A549 (cell line): Measurements from ENCODE around the gene KIF1C. TPM values are rescaled to one million over a fixed set of nuclear protein-coding genes. Genes with fewer than 3 reads are reported as not detected.
A peak's percentile ranks its signal among the peaks of the same experiment; 100 is the strongest.

Experiments
- ATAC-seq, 2 experiments: fragments of 200-7000 bp in 1 of 2; fragments of >200 bp in 1 of 2; cut with Nextera tagmentation in 1 of 2; cut with Tn5 transposase in 1 of 2; 3 replicates each; pipeline versions ENCODE4 v1.8.0 to v1.9.1; 2018 to 2020; ENCODE audit warnings: mild to moderate bottlenecking in 1 of 2, moderate library complexity in 1 of 2
- CTCF ChIA-PET: fragments of 300-600 bp; sonication (Branson Sonifier 250); formaldehyde crosslinking; extraction: SDS; loops from one replicate; lab custom pipeline; 2021; ENCODE audit warnings: antibody characterized with exemption, inconsistent platforms; lab: Yijun Ruan, JAX
- POLR2A ChIA-PET: fragments of 350-600 bp; formaldehyde crosslinking; extraction: SDS; loops from one replicate; lab custom pipeline; 2021; ENCODE audit warnings: antibody characterized with exemption, inconsistent platforms; lab: Yijun Ruan, JAX
- DNase-seq, 2 experiments: peaks; one replicate each; pipeline versions ENCODE4 v3.0.0 to v3.0.0-alpha.2; 2011 to 2016; ENCODE audit warnings: low read depth in 1 of 2, low spot score in 1 of 2
- FAIRE-seq: peaks from 2 replicates; lab custom pipeline; 2011; peaks lifted over from hg19 to GRCh38; lab: Jason Lieb, UNC
- H3K27ac ChIP-seq, 2 experiments: fragments of >200 bp; sonication (Bioruptor Twin); formaldehyde crosslinking; 3 replicates each; pipeline ENCODE4 v1.5.1; 2016 to 2017
- H3K4me1 ChIP-seq: fragments of >200 bp; sonication (Bioruptor Twin); formaldehyde crosslinking; 3 replicates; pipeline ENCODE4 v1.6.1; 2016
- H3K4me2 ChIP-seq: fragments of >200 bp; sonication (Bioruptor Twin); formaldehyde crosslinking; 3 replicates; pipeline ENCODE4 v1.6.1; 2016
- H3K4me3 ChIP-seq: fragments of >200 bp; sonication (Bioruptor Twin); formaldehyde crosslinking; 3 replicates; pipeline ENCODE4 v1.5.1; 2016
- H3K9me3 ChIP-seq: fragments of >200 bp; sonication (Bioruptor Twin); formaldehyde crosslinking; 3 replicates; pipeline ENCODE4 v1.6.1; 2016
- BHLHE40 ChIP-seq: IDR thresholded peaks from 2 replicates; pipeline ENCODE4 v1.6.1; 2012; ENCODE audit warnings: low read depth, low read length, inconsistent platforms
- CBX8 ChIP-seq: fragments of 200-600 bp; sonication (generic); IDR thresholded peaks from 2 replicates; pipeline ENCODE4 v1.6.1; 2016
- CEBPB ChIP-seq, 2 experiments: fragments of >200 bp in 1 of 2; sonication (Bioruptor Twin) in 1 of 2; formaldehyde crosslinking in 1 of 2; IDR thresholded peaks; 2 replicates each; pipeline ENCODE4 v1.6.1; 2012 to 2016
- CHD2 ChIP-seq: fragments of 150-350 bp; IDR thresholded peaks from 2 replicates; pipeline ENCODE4 v1.6.1; 2014; ENCODE audit warnings: low read length; ENCODE audit not compliant: partially characterized antibody
- CHD4 ChIP-seq: fragments of 200-600 bp; sonication (generic); IDR thresholded peaks from 2 replicates; pipeline ENCODE4 v1.6.1; 2016; ENCODE audit warnings: antibody characterized with exemption, mild to moderate bottlenecking, borderline replicate concordance
- EHMT2 ChIP-seq: fragments of 200-600 bp; sonication (generic); IDR thresholded peaks from 2 replicates; pipeline ENCODE4 v1.6.1; 2016; ENCODE audit warnings: antibody characterized with exemption, low read depth, mild to moderate bottlenecking, moderate library complexity
- FOSB ChIP-seq: fragments of 250-450 bp; sonication (Bioruptor Pico); IDR thresholded peaks from 2 replicates; pipeline ENCODE4 v1.5.0; 2020; ENCODE audit warnings: mild to moderate bottlenecking, moderate library complexity
- FOSL2 ChIP-seq, 2 experiments: fragments of 450-650 bp in 1 of 2; fragments of >200 bp in 1 of 2; sonication (Bioruptor Twin) in 1 of 2; formaldehyde crosslinking; IDR thresholded peaks; 2 replicates each; pipeline versions ENCODE4 v1.5.0 to v1.6.1; 2016 to 2020; ENCODE audit warnings: mild to moderate bottlenecking in 1 of 2, moderate library complexity in 1 of 2
- HEYL ChIP-seq: fragments of 250-450 bp; sonication (Bioruptor Pico); IDR thresholded peaks from 2 replicates; pipeline ENCODE4 v1.8.0; 2021; ENCODE audit warnings: mild to moderate bottlenecking, moderate library complexity
- HMGXB4 ChIP-seq: fragments of 250-450 bp; sonication (Bioruptor Pico); IDR thresholded peaks from 2 replicates; pipeline ENCODE4 v1.5.0; 2021; ENCODE audit warnings: mild to moderate bottlenecking, moderate library complexity, borderline replicate concordance
- HOXB5 ChIP-seq: fragments of 250-450 bp; sonication (Bioruptor Pico); IDR thresholded peaks from 2 replicates; pipeline ENCODE4 v1.5.0; 2020; ENCODE audit warnings: mild to moderate bottlenecking, moderate library complexity
- JUN ChIP-seq, 2 experiments: fragments of >200 bp; sonication (Bioruptor Twin); formaldehyde crosslinking; IDR thresholded peaks; 2 replicates in 1 of 2; 3 replicates in 1 of 2; pipeline ENCODE4 v1.6.1; 2016 to 2017
- JUNB ChIP-seq: fragments of >200 bp; sonication (Bioruptor Twin); formaldehyde crosslinking; IDR thresholded peaks from 2 replicates; pipeline ENCODE4 v1.6.1; 2016
- KDM5A ChIP-seq: fragments of 200-600 bp; sonication (generic); IDR thresholded peaks from 2 replicates; pipeline ENCODE4 v1.6.1; 2016; ENCODE audit warnings: antibody characterized with exemption, mild to moderate bottlenecking
- NFE2L2 ChIP-seq: fragments of 150-350 bp; conservative IDR thresholded peaks from 2 replicates; pipeline ENCODE4 v1.6.1; 2014; ENCODE audit warnings: low read length
- NPAS2 ChIP-seq: fragments of 250-450 bp; sonication (Bioruptor Pico); IDR thresholded peaks from 2 replicates; pipeline ENCODE4 v1.8.0; 2022; ENCODE audit warnings: mild to moderate bottlenecking, moderate library complexity, borderline replicate concordance
- PHF8 ChIP-seq: fragments of 200-600 bp; sonication (generic); IDR thresholded peaks from 2 replicates; pipeline ENCODE4 v1.6.1; 2016; ENCODE audit warnings: low read depth, mild to moderate bottlenecking, antibody characterized with exemption, moderate library complexity, borderline replicate concordance
- POLR2AphosphoS2 ChIP-seq: conservative IDR thresholded peaks from 2 replicates; pipeline ENCODE4 v1.6.1; 2012; ENCODE audit warnings: low read length, improper control_type of control experiment, inconsistent platforms
- RARB ChIP-seq: fragments of 250-450 bp; sonication (Bioruptor Pico); IDR thresholded peaks from 2 replicates; pipeline ENCODE4 v1.8.0; 2021; ENCODE audit warnings: mild to moderate bottlenecking, moderate library complexity
- RCOR1 ChIP-seq: fragments of 150-350 bp; IDR thresholded peaks from 2 replicates; pipeline ENCODE4 v1.6.1; 2014; ENCODE audit warnings: antibody characterized with exemption, low read length, low read depth
- RFX5 ChIP-seq: fragments of 450-650 bp; IDR thresholded peaks from 2 replicates; pipeline ENCODE4 v1.7.1; 2014; ENCODE audit warnings: antibody characterized with exemption, mild to moderate bottlenecking, moderate library complexity
- ZC3H11A ChIP-seq: fragments of 450-650 bp; IDR thresholded peaks from 2 replicates; pipeline ENCODE4 v1.6.1; 2014; ENCODE audit warnings: antibody characterized with exemption, mild to moderate bottlenecking
- ZFP36 ChIP-seq: fragments of 450-650 bp; IDR thresholded peaks from 2 replicates; pipeline ENCODE4 v1.6.1; 2014; ENCODE audit warnings: borderline replicate concordance; ENCODE audit not compliant: partially characterized antibody
- ZNF302 ChIP-seq: fragments of 250-450 bp; sonication (Bioruptor Pico); IDR thresholded peaks from 2 replicates; pipeline ENCODE4 v1.9.0; 2021; ENCODE audit warnings: inconsistent platforms, mild to moderate bottlenecking, moderate library complexity
- WGBS: methylation state at CpG from one replicate; pipeline ENCODE4 v1.1.6; 2017; ENCODE audit errors: missing lambda C conversion rate; 5-methylcytosine and 5-hydroxymethylcytosine counted together
- polyA plus RNA-seq, 4 experiments: library from polyadenylated mRNA; depleted of rRNA in 3 of 4; stranded (reverse); fragments of >200 nt; fragmentation: RNase III in 1 of 4; extraction: RNeasy Plus Mini Kit Qiagen cat#74134 plus additional on column Dnase treatment in 1 of 4; gene quantifications; 2 replicates in 3 of 4; 3 replicates in 1 of 4; pipeline ENCODE4 v1.2.3, GENCODE V29; 2011 to 2017
- TF ChIP-seq, protein P1 (sequence below): fragments of 450-650 bp; IDR thresholded peaks from 2 replicates; pipeline ENCODE4 v1.6.1; 2014; ENCODE audit warnings: antibody characterized with exemption
- TF ChIP-seq, protein P2 (sequence below): fragments of 150-350 bp; IDR thresholded peaks from 2 replicates; pipeline ENCODE4 v1.6.1; 2014; ENCODE audit warnings: low read depth, mild to moderate bottlenecking, low read length
- TF ChIP-seq, protein P3 (sequence below): fragments of 200-600 bp; sonication (generic); IDR thresholded peaks from 2 replicates; pipeline ENCODE4 v1.6.1; 2016; ENCODE audit warnings: antibody characterized with exemption, mild to moderate bottlenecking, moderate library complexity

The KIF1C gene
- polyA plus RNA-seq, 2 of the 4 experiments (the other 2 are of a cell fraction), result 48.4 to 77.4 TPM

DNA sequence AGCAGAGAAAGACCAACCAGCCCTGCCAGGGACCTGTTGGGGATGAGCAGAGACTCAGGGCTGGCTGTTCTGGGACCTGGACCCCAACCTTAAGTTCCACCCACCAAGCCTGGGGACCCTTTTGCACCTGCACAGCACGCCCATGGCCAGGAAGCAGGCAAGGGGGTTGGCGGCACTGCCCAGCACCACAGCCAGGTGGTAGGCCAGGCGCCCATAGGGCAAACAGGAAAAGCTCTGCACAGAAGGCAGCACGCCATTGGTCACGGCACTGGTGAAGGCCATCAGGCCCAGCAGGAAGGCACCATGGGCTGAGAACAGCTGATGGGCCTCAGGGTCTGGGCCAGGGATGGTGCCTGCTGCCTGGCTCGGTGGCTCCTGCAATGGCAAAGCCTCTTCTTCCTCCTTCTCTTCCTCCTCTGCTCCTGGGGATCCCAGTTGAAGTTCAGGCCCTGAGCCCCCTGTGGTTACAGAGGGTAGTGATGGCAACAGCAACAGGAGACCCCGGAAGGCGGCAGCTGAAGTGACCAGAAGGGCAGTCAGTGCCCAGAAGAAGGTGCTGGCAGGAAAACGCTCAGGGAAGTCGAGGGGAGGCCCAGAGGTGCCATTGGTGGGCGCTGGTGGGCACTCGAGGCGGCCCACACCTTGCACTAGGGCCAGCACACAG, 35.7 kb downstream of the KIF1C start:
- DNase-seq (no peak), ATAC-seq (0 out of 6 replicates have a peak, but pooled peaks of 1 of the 2 experiments have one; percentile 9), FAIRE-seq (no peak)
- POLR2A ChIA-PET, result no interaction called here
- CTCF ChIA-PET, result interaction anchor here (0.6 to 5.7 kb wide), 8 partner anchors 11 to 130 kb away, joined by 3 to 42 read pairs (median 6); partner anchors contain the start of gene CHRNE
- Histone ChIP-seq H3K4me2 (no peak overlapping the region), H3K9me3 (no peaks in the 10 kb centered on the region), H3K4me1 (peaks cover 3% of the 10 kb centered on the region; the same call in 1 of the 3 replicates), H3K4me3 (no peak overlapping the region), H3K27ac (no peak overlapping the region)
- WGBS, result 94% methylated on average over 10 of the region's 13 CpGs
- TF ChIP-seq RCOR1 (no peak), CHD2 (no peak), JUNB (no peak), NPAS2 (no peak), NFE2L2 (no peak), JUN (IDR thresholded peaks at IDR 0.05) (no peak), RFX5 (no peak), ZC3H11A (no peak), CEBPB (IDR thresholded peaks at IDR 0.05) (no peak), HOXB5 (CRISPR knock-in tag) (no peak), ZFP36 (no peak), FOSL2 (IDR thresholded peaks at IDR 0.05) (no peak), FOSL2 (CRISPR knock-in tag; IDR thresholded peaks at IDR 0.05) (no peak), ZNF302 (CRISPR knock-in tag) (no peak), CHD4 (no peak), BHLHE40 (no peak), KDM5A (no peak)
- TF ChIP-seq, protein P1, sequence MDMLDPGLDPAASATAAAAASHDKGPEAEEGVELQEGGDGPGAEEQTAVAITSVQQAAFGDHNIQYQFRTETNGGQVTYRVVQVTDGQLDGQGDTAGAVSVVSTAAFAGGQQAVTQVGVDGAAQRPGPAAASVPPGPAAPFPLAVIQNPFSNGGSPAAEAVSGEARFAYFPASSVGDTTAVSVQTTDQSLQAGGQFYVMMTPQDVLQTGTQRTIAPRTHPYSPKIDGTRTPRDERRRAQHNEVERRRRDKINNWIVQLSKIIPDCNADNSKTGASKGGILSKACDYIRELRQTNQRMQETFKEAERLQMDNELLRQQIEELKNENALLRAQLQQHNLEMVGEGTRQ, result no peak

- H3K27ac ChIP-seq, result no peak overlapping the region
- ATAC-seq, result peak in 1 of 2 experiments; percentile 2; a peak in 2 of 6 replicates
- CTCF ChIA-PET, result interaction anchor here (0.6 to 5.7 kb wide), 9 partner anchors 12 to 300 kb away, joined by 3 to 42 read pairs (median 6); partner anchors contain the start of genes CAMTA2 and CHRNE
- no peak for DNase-seq
- TF ChIP-seq HMGXB4 (CRISPR knock-in tag) (no peak), JUN (IDR thresholded peaks at IDR 0.05) (no peak), EHMT2 (no peak), FOSB (CRISPR knock-in tag) (no peak), HEYL (CRISPR knock-in tag) (no peak), CBX8 (no peak), PHF8 (no peak), CHD4 (no peak), RARB (no peak), POLR2AphosphoS2 (no peak)
- TF ChIP-seq, protein P2, sequence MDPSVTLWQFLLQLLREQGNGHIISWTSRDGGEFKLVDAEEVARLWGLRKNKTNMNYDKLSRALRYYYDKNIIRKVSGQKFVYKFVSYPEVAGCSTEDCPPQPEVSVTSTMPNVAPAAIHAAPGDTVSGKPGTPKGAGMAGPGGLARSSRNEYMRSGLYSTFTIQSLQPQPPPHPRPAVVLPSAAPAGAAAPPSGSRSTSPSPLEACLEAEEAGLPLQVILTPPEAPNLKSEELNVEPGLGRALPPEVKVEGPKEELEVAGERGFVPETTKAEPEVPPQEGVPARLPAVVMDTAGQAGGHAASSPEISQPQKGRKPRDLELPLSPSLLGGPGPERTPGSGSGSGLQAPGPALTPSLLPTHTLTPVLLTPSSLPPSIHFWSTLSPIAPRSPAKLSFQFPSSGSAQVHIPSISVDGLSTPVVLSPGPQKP, result no peak
- TF ChIP-seq, protein P3, sequence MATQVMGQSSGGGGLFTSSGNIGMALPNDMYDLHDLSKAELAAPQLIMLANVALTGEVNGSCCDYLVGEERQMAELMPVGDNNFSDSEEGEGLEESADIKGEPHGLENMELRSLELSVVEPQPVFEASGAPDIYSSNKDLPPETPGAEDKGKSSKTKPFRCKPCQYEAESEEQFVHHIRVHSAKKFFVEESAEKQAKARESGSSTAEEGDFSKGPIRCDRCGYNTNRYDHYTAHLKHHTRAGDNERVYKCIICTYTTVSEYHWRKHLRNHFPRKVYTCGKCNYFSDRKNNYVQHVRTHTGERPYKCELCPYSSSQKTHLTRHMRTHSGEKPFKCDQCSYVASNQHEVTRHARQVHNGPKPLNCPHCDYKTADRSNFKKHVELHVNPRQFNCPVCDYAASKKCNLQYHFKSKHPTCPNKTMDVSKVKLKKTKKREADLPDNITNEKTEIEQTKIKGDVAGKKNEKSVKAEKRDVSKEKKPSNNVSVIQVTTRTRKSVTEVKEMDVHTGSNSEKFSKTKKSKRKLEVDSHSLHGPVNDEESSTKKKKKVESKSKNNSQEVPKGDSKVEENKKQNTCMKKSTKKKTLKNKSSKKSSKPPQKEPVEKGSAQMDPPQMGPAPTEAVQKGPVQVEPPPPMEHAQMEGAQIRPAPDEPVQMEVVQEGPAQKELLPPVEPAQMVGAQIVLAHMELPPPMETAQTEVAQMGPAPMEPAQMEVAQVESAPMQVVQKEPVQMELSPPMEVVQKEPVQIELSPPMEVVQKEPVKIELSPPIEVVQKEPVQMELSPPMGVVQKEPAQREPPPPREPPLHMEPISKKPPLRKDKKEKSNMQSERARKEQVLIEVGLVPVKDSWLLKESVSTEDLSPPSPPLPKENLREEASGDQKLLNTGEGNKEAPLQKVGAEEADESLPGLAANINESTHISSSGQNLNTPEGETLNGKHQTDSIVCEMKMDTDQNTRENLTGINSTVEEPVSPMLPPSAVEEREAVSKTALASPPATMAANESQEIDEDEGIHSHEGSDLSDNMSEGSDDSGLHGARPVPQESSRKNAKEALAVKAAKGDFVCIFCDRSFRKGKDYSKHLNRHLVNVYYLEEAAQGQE, result no peak
- TF ChIP-seq, all 56 proteins: peak for 0
- peaks cover 3% of the 10 kb centered on the region; the same call in 1 of the 3 replicates for H3K4me1 ChIP-seq
- WGBS, result 84% methylated on average over 5 of the region's 5 CpGs
- no peaks in the 10 kb centered on the region for H3K9me3 ChIP-seq
- no peak overlapping the region for H3K4me3 ChIP-seq
- no peak overlapping the region for H3K4me2 ChIP-seq
- no peak for FAIRE-seq
- POLR2A ChIA-PET, result interaction anchor here (1.5 kb wide), 1 partner anchor 14 kb away, joined by 8 read pairs; no protein-coding TSS in a partner anchor
These were observed 36.3 kb downstream of the KIF1C start for GRCh38 chr17:5034063-5034462.
